Liver (tissue), 9 donors: ENCODE results near the gene MIOX. TPM values are rescaled to one million over a fixed set of nuclear protein-coding genes. Genes with fewer than 3 reads are reported as not detected.

ENCODE experiments used
- DNase-seq: peaks from one replicate; pipeline ENCODE4 v3.0.0-alpha.2; 2017; ENCODE audit warnings: low spot score
- H3K27ac ChIP-seq, 2 donors: one replicate each; pipeline ENCODE4 v1.7.0; 2013; ENCODE audit warnings: inconsistent platforms in 2 of 2, low read length in 2 of 2, control low read depth in 1 of 2, low read depth in 1 of 2, mild to moderate bottlenecking in 1 of 2
- H3K27me3 ChIP-seq, 4 donors: one replicate each; pipeline versions ENCODE4 v1.6.1 to v1.7.0; 2013; ENCODE audit warnings: low read length in 3 of 4, inconsistent platforms in 1 of 4, mild to moderate bottlenecking in 1 of 4, moderate library complexity in 1 of 4; ENCODE audit not compliant: control insufficient read depth in 4 of 4, insufficient read depth in 4 of 4
- H3K36me3 ChIP-seq, 4 donors: one replicate each; pipeline versions ENCODE4 v1.6.1 to v1.7.0; 2013; ENCODE audit warnings: low read length in 3 of 4, mild to moderate bottlenecking in 3 of 4, low read depth in 1 of 4, moderate library complexity in 1 of 4; ENCODE audit not compliant: control insufficient read depth in 4 of 4, insufficient read depth in 3 of 4
- H3K4me1 ChIP-seq, 4 donors: one replicate each; pipeline versions ENCODE4 v1.6.1 to v1.7.0; 2013; ENCODE audit warnings: low read length in 3 of 4, mild to moderate bottlenecking in 3 of 4, moderate library complexity in 1 of 4; ENCODE audit not compliant: control insufficient read depth in 4 of 4, insufficient read depth in 4 of 4
- H3K4me3 ChIP-seq, 3 donors: one replicate each; pipeline versions ENCODE4 v1.6.1 to v1.7.0; 2013; ENCODE audit warnings: low read length in 3 of 3, control low read depth in 1 of 3, low read depth in 1 of 3, mild to moderate bottlenecking in 1 of 3
- H3K9ac ChIP-seq, 2 donors: one replicate each; pipeline ENCODE4 v1.7.0; 2013; ENCODE audit warnings: low read length in 2 of 2, mild to moderate bottlenecking in 2 of 2, moderate library complexity in 2 of 2, control low read depth in 1 of 2, low read depth in 1 of 2
- H3K9me3 ChIP-seq, 4 donors: one replicate each; pipeline versions ENCODE4 v1.6.1 to v1.7.0; 2013; ENCODE audit warnings: low read length in 3 of 4; ENCODE audit not compliant: control insufficient read depth in 4 of 4
- EGR1 ChIP-seq, 2 donors: IDR thresholded peaks; 2 replicates each; pipeline ENCODE4 v1.6.1; 2016 to 2018; ENCODE audit warnings: antibody characterized with exemption in 2 of 2, low read depth in 2 of 2
- FOXA1 ChIP-seq: IDR thresholded peaks from 2 replicates; pipeline ENCODE4 v1.6.1; 2016; ENCODE audit warnings: antibody characterized with exemption
- FOXA2 ChIP-seq: IDR thresholded peaks from 2 replicates; pipeline ENCODE4 v1.6.1; 2016; ENCODE audit warnings: antibody characterized with exemption
- GABPA ChIP-seq, 2 donors: IDR thresholded peaks in 1 of 2; conservative IDR thresholded peaks in 1 of 2; 2 replicates each; pipeline ENCODE4 v1.6.1; 2016; ENCODE audit warnings: antibody characterized with exemption in 2 of 2, mild to moderate bottlenecking in 1 of 2, moderate library complexity in 1 of 2
- HNF4A ChIP-seq, 2 donors: conservative IDR thresholded peaks; 2 replicates each; pipeline ENCODE4 v1.6.1; 2016; ENCODE audit warnings: antibody characterized with exemption in 2 of 2, mild to moderate bottlenecking in 2 of 2
- HNF4G ChIP-seq: IDR thresholded peaks from 2 replicates; pipeline ENCODE4 v1.6.1; 2016; ENCODE audit warnings: antibody characterized with exemption
- NR2F2 ChIP-seq: IDR thresholded peaks from 2 replicates; pipeline ENCODE4 v1.6.1; 2016; ENCODE audit warnings: antibody characterized with exemption
- RXRA ChIP-seq, 2 donors: IDR thresholded peaks; 2 replicates each; pipeline ENCODE4 v1.6.1; 2017 to 2018; ENCODE audit warnings: antibody characterized with exemption in 2 of 2, mild to moderate bottlenecking in 1 of 2
- TAF1 ChIP-seq: conservative IDR thresholded peaks from 2 replicates; pipeline ENCODE4 v1.6.1; 2016; ENCODE audit warnings: antibody characterized with exemption, mild to moderate bottlenecking
- YY1 ChIP-seq: IDR thresholded peaks from 2 replicates; pipeline ENCODE4 v1.6.1; 2016; ENCODE audit warnings: antibody characterized with exemption, mild to moderate bottlenecking
- WGBS: extraction: QIAGEN DNeasy Blood & Tissue Kit; methylation state at CpG from one replicate; pipeline ENCODE4 v1.1.7; 2013; 5-methylcytosine and 5-hydroxymethylcytosine counted together
- polyA plus RNA-seq, 2 donors: library from polyadenylated mRNA; stranded (reverse) in 1 of 2; unstranded in 1 of 2; fragments of 200-250 nt in 1 of 2; fragments of >200 nt in 1 of 2; fragmentation: Nextera tagmentation in 1 of 2; extraction: Ambion mirVana in 1 of 2; gene quantifications; one replicate each; pipeline versions ENCODE4 v1.2.1 to v1.2.3, GENCODE V29; 2013 to 2015
- total RNA-seq, 2 donors: library from RNA; depleted of rRNA; stranded (reverse); fragments of >200 nt; gene quantifications; one replicate each; pipeline ENCODE4 v1.2.3, GENCODE V29; 2014
- TF ChIP-seq, protein P1 (sequence below): IDR thresholded peaks from 2 replicates; pipeline ENCODE4 v1.6.1; 2016; ENCODE audit warnings: antibody characterized with exemption, mild to moderate bottlenecking
- TF ChIP-seq, protein P2 (sequence below): fragments of 150-350 bp; IDR thresholded peaks from 2 replicates; pipeline ENCODE4 v1.5.1; 2017; ENCODE audit warnings: improper control_type of control experiment, low read depth, low read length; ENCODE audit not compliant: missing input control
- TF ChIP-seq, protein P3 (sequence below): IDR thresholded peaks from 2 replicates; pipeline ENCODE4 v1.6.1; 2016; ENCODE audit warnings: antibody characterized with exemption
- TF ChIP-seq, protein P4 (sequence below): IDR thresholded peaks from 2 replicates; pipeline ENCODE4 v1.6.1; 2016; ENCODE audit warnings: antibody characterized with exemption
- TF ChIP-seq, protein P5 (sequence below): IDR thresholded peaks from 2 replicates; pipeline ENCODE4 v1.6.1; 2016; ENCODE audit warnings: antibody characterized with exemption
- donor health status: healthy.
- donor health status: healthy.
- donor health status: healthy.
- donor health status: healthy.
- donor health status: healthy.

MIOX gene
- total RNA-seq, result not detected
- polyA plus RNA-seq, result not detected

DNA sequence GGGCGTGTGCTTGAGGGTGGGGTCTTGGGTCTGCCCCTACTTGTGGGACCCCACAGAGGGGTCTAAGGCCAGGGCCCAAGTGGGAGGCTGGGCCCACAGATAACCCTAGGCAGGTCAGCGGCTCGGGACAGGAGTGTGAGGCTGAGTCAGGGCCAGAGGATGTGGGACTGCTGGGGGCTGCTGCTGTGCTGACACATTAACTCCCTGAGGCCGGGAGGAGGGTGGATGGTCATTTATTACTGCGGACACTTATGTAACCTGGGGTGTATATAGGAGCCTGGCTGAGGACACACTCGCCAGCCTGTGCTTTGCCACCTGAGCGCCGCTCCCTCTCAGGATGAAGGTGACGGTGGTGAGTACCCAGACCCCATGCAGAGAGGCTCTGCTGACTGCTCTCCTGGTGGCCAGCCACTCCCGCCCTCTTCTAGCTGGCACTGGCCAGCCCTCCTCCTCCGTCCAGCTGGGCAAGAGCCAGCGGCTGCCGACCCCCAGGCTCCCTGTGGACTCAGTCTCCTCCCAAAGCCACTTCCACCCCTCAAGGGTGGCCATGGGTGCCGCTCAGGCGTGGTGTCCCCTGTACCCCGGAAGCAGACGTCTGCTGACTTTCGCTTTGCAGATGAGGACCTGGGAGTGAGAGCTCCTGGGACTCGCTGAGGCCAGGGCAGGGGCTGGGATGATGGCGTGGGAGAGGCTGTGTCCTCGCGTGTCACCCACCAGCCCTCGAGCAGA is at the start of gene MIOX:
MIOX (plus strand) TSS at position 299 of the 729 bp plus-strand sequence; CDS start at position 338, 39 bp downstream.
- H3K9ac ChIP-seq, result no peak within 1 kb of the TSS

DNA sequence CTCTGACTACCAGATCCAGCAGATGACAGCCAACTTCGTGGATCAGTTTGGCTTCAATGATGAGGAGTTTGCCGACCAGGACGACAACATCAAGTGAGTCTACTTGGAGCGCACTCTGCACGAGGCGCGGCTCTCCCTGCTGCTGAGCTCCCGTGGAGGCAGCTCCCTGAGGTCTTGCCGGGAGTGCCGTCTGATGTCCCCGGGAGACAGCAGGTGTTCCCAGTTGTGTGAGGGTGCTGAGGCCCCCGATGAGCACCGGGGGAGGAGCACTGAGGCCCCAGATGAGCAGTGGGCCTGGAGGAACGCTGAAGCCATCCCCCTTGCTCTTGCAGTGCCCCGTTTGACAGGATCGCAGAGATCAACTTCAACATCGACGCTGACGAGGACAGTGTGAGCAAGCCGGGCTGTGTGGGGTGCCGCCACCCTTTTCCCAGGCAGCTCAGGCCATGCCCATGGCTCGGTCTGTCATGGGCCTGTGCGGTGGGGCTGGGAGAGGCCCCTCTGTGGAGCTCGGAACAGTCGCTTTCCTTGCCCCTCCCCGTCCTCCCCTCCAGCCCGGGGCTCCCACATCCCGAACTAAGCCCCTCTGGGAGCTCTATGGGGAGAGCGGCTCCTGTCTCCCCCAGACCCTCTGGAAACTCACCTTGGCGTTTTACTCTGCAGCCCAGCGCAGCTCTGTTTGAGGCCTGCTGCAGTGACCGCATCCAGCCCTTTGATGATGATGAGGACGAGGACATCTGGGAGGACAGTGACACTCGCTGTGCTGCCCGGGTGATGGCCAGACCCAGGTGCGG is 49.0 kb upstream of the MIOX start:
- Histone ChIP-seq H3K4me3 (no peak overlapping the region), H3K9ac (no peak overlapping the region), H3K36me3 (peaks cover 12 to 68% (median 39%) of the 10 kb centered on the region in 4 donors), H3K4me1 (peaks cover 0 to 3% (median 0%) of the 10 kb centered on the region in 4 donors), H3K27me3 (no peaks in the 10 kb centered on the region), H3K27ac (no peak overlapping the region), H3K9me3 (no peaks in the 10 kb centered on the region)
- 90% methylated on average over 36 of the region's 36 CpGs for WGBS
- TF ChIP-seq FOXA1 (no peak), RXRA (IDR thresholded peaks at IDR 0.05) (no peak), FOXA2 (no peak), HNF4A (conservative IDR thresholded peaks at IDR 0.05) (no peak)
- TF ChIP-seq, protein P1, sequence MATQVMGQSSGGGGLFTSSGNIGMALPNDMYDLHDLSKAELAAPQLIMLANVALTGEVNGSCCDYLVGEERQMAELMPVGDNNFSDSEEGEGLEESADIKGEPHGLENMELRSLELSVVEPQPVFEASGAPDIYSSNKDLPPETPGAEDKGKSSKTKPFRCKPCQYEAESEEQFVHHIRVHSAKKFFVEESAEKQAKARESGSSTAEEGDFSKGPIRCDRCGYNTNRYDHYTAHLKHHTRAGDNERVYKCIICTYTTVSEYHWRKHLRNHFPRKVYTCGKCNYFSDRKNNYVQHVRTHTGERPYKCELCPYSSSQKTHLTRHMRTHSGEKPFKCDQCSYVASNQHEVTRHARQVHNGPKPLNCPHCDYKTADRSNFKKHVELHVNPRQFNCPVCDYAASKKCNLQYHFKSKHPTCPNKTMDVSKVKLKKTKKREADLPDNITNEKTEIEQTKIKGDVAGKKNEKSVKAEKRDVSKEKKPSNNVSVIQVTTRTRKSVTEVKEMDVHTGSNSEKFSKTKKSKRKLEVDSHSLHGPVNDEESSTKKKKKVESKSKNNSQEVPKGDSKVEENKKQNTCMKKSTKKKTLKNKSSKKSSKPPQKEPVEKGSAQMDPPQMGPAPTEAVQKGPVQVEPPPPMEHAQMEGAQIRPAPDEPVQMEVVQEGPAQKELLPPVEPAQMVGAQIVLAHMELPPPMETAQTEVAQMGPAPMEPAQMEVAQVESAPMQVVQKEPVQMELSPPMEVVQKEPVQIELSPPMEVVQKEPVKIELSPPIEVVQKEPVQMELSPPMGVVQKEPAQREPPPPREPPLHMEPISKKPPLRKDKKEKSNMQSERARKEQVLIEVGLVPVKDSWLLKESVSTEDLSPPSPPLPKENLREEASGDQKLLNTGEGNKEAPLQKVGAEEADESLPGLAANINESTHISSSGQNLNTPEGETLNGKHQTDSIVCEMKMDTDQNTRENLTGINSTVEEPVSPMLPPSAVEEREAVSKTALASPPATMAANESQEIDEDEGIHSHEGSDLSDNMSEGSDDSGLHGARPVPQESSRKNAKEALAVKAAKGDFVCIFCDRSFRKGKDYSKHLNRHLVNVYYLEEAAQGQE, result no peak
- DNase-seq, result no peak

More for the DNA sequence above, at the start of gene MIOX:
- Histone ChIP-seq H3K9me3 (no peaks in the 10 kb centered on the region), H3K27ac (no peak within 1 kb of the TSS), H3K4me3 (no peak within 1 kb of the TSS), H3K27me3 (no peaks in the 10 kb centered on the region), H3K4me1 (peaks cover 0 to 21% (median 8%) of the 10 kb centered on the region in 4 donors), H3K36me3 (no peaks in the 10 kb centered on the region)
- 76% methylated on average over 23 of the region's 23 CpGs for WGBS
- TF ChIP-seq HNF4A (conservative IDR thresholded peaks at IDR 0.05) (no peak), NR2F2 (no peak)
- no peak for DNase-seq

DNA sequence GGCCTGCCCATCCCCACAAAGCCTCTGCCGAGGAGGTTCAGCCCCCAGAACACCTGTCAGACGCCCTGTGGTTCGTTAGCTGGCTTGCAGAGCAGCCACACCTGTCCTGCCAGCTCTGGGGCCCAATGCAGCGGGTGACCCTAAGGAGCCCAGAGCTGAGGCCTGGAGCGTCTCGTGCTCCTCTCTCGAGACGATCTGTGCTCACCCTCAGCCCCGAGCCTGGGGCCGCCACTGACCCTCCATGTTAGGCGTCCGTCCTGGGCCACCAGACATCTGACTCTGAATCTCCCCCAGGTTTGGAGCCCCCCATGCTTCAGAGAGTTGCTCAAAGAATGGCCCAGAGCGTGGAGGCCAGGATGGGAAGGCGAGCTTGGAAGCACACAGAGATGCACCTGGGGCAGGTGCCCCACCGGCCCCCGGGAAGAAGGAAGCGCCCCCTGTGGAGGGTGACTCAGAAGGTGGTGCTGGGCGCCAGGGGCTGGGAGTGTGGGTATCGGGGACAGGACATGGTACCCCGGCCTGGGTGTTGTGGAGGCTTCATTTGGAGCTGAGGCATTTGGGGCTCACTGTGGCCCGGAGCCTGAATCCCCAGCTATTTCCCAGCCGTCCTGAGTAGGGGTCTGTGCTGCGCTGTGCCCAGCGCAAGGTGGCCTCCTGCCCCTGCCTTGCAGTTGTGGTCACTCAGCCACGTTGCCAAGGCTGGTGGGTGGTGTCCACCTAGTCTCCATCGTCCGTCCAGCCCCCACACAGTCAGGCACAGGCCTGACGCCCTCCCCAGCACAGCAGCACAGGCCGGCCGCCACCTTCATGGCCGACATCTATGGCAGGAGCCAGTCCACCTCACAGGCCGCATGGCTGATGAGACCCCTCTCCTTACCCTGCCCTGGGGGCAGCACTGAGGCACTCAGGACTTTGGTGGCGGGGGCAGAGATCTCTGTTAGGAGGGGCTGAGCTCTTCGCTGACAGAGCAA is 48.1 kb upstream of the MIOX start:
- Histone ChIP-seq H3K9ac (no peak overlapping the region), H3K36me3 (peaks cover 10 to 66% (median 38%) of the 10 kb centered on the region in 4 donors), H3K4me1 (peaks cover 0 to 3% (median 0%) of the 10 kb centered on the region in 4 donors), H3K9me3 (no peaks in the 10 kb centered on the region), H3K4me3 (no peak overlapping the region), H3K27me3 (no peaks in the 10 kb centered on the region), H3K27ac (no peak overlapping the region)
- DNase-seq, result no peak
- WGBS, result 90% methylated on average over 34 of the region's 34 CpGs
- TF ChIP-seq RXRA (IDR thresholded peaks at IDR 0.05), result no peak
- TF ChIP-seq HNF4A (conservative IDR thresholded peaks at IDR 0.05), result no peak
- no peak for TF ChIP-seq HNF4G
- no peak for TF ChIP-seq YY1
- no peak for TF ChIP-seq EGR1 (IDR thresholded peaks at IDR 0.05; ENCODE audit: low read depth in 2 of 2)
- no peak for TF ChIP-seq TAF1
- TF ChIP-seq GABPA (IDR thresholded peaks at IDR 0.05 in 1 of 2, conservative IDR thresholded peaks at IDR 0.05 in 1 of 2), result no peak
- TF ChIP-seq, protein P2, sequence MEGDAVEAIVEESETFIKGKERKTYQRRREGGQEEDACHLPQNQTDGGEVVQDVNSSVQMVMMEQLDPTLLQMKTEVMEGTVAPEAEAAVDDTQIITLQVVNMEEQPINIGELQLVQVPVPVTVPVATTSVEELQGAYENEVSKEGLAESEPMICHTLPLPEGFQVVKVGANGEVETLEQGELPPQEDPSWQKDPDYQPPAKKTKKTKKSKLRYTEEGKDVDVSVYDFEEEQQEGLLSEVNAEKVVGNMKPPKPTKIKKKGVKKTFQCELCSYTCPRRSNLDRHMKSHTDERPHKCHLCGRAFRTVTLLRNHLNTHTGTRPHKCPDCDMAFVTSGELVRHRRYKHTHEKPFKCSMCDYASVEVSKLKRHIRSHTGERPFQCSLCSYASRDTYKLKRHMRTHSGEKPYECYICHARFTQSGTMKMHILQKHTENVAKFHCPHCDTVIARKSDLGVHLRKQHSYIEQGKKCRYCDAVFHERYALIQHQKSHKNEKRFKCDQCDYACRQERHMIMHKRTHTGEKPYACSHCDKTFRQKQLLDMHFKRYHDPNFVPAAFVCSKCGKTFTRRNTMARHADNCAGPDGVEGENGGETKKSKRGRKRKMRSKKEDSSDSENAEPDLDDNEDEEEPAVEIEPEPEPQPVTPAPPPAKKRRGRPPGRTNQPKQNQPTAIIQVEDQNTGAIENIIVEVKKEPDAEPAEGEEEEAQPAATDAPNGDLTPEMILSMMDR, result no peak
- TF ChIP-seq, protein P3, sequence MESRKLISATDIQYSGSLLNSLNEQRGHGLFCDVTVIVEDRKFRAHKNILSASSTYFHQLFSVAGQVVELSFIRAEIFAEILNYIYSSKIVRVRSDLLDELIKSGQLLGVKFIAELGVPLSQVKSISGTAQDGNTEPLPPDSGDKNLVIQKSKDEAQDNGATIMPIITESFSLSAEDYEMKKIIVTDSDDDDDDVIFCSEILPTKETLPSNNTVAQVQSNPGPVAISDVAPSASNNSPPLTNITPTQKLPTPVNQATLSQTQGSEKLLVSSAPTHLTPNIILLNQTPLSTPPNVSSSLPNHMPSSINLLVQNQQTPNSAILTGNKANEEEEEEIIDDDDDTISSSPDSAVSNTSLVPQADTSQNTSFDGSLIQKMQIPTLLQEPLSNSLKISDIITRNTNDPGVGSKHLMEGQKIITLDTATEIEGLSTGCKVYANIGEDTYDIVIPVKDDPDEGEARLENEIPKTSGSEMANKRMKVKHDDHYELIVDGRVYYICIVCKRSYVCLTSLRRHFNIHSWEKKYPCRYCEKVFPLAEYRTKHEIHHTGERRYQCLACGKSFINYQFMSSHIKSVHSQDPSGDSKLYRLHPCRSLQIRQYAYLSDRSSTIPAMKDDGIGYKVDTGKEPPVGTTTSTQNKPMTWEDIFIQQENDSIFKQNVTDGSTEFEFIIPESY, result no peak
- TF ChIP-seq, protein P4, sequence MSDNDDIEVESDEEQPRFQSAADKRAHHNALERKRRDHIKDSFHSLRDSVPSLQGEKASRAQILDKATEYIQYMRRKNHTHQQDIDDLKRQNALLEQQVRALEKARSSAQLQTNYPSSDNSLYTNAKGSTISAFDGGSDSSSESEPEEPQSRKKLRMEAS, result no peak
- TF ChIP-seq, protein P5, sequence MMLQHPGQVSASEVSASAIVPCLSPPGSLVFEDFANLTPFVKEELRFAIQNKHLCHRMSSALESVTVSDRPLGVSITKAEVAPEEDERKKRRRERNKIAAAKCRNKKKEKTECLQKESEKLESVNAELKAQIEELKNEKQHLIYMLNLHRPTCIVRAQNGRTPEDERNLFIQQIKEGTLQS, result no peak
- no peak for TF ChIP-seq FOXA1
